GM19193 (cell line): ENCODE results near the gene DOLK.

Source experiments
- POLR2A ChIP-seq: IDR thresholded peaks from 4 replicates; pipeline ENCODE4 v1.6.1; 2011; ENCODE audit not compliant: insufficient read depth, insufficient read length; ENCODE audit errors: extremely low read depth

Gene DOLK

GRCh38 chr9:128940271-128940921 is 7.0 kb downstream of the DOLK start:
- no peak for TF ChIP-seq POLR2A

- no peak for TF ChIP-seq POLR2A
These were observed 9.9 kb downstream of the DOLK start for GRCh38 chr9:128937310-128938165.

GRCh38 chr9:128936171-128936865 is 11.1 kb downstream of the DOLK start:
- no peak for TF ChIP-seq POLR2A

GRCh38 chr9:128933731-128934130 is 13.7 kb downstream of the DOLK start:
- TF ChIP-seq POLR2A, result no peak

GRCh38 chr9:128929560-128929959 is 17.8 kb downstream of the DOLK start:
- TF ChIP-seq POLR2A, result no peak

- no peak for TF ChIP-seq POLR2A
These were observed 18.8 kb downstream of the DOLK start for GRCh38 chr9:128928624-128929023.

GRCh38 chr9:128927731-128928411 is 19.5 kb downstream of the DOLK start:
- no peak for TF ChIP-seq POLR2A

- no peak for TF ChIP-seq POLR2A
These were observed 23.9 kb downstream of the DOLK start for GRCh38 chr9:128923493-128923883.

- no peak for TF ChIP-seq POLR2A
These were observed 25.3 kb downstream of the DOLK start for GRCh38 chr9:128921881-128922763.

- TF ChIP-seq POLR2A, result no peak
These were observed 26.9 kb downstream of the DOLK start, which contains the start of gene PHYHD1 for GRCh38 chr9:128920381-128921058. Gene PHYHD1, plus strand, starts transcription at chr9:128920982. Its CDS starts 1,342 bp downstream, at chr9:128922324.

GRCh38 chr9:128919402-128920089 is 27.9 kb downstream of the DOLK start:
- no peak for TF ChIP-seq POLR2A

GRCh38 chr9:128918921-128919320 is 28.5 kb downstream of the DOLK start:
- no peak for TF ChIP-seq POLR2A

GRCh38 chr9:128917151-128917849 is 30.1 kb downstream of the DOLK start:
- TF ChIP-seq POLR2A, result no peak

GRCh38 chr9:128916745-128917144 is 30.7 kb downstream of the DOLK start:
- no peak for TF ChIP-seq POLR2A
